Measurements from ENCODE around the gene PFKFB3.

DNA sequence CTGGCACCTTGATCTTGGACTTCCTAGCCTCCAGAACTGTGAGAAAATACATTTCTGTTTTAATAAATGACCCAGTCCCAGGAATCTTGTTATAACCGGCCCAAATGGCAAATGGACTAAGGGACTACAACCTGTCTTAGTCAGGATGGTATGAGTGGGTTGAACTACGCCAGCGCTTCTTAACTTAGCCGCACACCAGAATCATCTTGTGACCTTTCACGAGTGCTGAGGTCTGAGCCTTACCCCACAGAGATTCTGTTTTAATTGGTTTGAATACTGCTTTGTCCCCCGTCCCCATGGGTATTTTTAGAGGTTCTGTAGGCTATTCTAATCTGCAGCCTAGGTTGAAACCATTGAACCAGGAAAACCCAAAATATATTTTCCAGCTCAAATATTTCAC, 48.0 kb downstream of the PFKFB3 start:
- TF ChIP-seq, protein P1, sequence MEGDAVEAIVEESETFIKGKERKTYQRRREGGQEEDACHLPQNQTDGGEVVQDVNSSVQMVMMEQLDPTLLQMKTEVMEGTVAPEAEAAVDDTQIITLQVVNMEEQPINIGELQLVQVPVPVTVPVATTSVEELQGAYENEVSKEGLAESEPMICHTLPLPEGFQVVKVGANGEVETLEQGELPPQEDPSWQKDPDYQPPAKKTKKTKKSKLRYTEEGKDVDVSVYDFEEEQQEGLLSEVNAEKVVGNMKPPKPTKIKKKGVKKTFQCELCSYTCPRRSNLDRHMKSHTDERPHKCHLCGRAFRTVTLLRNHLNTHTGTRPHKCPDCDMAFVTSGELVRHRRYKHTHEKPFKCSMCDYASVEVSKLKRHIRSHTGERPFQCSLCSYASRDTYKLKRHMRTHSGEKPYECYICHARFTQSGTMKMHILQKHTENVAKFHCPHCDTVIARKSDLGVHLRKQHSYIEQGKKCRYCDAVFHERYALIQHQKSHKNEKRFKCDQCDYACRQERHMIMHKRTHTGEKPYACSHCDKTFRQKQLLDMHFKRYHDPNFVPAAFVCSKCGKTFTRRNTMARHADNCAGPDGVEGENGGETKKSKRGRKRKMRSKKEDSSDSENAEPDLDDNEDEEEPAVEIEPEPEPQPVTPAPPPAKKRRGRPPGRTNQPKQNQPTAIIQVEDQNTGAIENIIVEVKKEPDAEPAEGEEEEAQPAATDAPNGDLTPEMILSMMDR (IDR thresholded peaks at IDR 0.05), result no peak
- no peak for TF ChIP-seq EP300 (IDR thresholded peaks at IDR 0.05)
- no peak for TF ChIP-seq POLR2A (IDR thresholded peaks at IDR 0.05)
- no peak for TF ChIP-seq POLR2AphosphoS5 (IDR thresholded peaks at IDR 0.05)

All from sigmoid colon (tissue), 4 donors.